ENCODE measurements around the gene PKD1.
"Not testable (repeated sequence)": the region's sequence is repeated elsewhere in the genome, so short reads cannot be mapped to it uniquely, and the experiment has no call there.

The PKD1 gene

DNA sequence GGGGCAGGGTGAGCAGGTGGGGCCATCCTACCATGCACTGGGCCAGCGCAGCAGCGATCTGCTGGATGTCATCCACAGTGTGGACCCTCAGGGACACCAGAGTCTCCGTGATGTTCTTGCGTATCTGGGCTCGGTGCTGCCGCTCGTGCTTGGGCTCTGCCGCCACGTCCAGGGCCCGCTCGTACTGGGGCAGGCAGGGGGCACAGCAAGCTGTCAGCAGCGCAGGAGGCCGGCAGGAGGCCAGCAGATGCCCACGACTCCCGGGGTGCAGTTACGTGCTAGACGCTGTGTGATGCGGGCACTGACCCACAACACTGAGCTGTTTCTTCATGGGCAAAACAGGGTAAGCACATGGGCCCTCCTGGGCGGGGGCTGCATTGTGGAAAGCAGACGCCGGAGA lies 30.4 kb downstream of the PKD1 start:
- DNase-seq = not testable (repeated sequence)

DNA sequence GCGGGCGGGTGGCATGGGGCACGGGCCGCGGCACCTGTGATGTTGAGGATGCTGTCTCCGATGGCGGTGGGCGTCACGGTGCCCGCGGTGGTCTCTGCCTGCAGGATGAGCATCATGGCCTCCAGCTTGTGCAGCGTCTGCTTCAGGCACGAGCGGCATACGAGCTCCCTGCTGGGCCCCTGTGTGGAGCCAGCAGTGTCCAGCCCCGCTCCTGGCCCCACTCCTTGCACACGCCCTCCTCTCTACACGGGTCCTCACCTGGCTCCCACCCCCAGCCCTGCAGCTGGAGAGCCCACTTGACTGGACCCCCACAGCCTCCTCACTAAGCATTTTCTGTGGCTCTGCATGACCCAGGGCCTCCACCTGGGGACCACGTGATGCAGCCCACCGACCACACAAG lies 31.2 kb downstream of the PKD1 start:
- not testable (repeated sequence) for DNase-seq

DNA sequence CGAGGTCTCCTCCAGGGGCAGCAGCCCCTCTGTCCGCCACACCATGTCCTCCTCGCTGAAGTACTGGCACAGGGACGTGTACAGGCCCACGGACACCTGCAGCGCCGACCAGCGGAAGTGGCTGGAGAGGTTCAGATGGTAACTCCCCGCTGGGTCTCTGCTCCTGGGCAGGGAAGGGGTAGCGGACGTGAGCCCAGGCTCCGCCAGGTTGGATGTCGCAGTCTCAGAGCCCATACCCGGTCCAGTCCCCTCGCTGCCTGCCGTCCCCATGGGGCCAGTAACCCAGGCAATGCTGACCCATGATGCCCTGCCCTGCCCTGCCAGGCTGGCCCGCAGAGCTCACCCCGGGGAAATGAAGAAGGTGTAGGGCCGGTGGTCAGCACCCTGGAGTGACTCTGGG lies 33.2 kb downstream of the PKD1 start:
- DNase-seq = no peak

DNA sequence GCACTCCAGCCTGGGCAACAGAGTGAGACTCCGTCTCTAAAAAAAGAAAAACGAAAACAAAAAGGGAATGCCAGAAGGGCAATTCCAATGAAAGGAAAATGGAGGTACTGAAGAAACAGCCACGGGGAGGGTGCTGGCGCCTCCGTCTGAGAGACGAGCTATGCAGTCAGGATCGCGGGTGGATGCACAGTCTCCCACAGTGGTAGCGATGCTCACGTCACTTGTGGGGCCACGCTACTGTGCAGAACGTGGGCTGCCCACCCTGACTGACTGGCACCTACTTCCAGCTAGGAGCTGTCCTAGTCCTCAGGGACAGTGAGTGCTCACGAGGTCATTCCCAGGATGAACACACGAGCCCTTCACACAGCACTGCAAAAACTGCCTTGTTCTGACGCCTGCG lies 34.1 kb downstream of the PKD1 start:
- DNase-seq = not testable (repeated sequence)

DNA sequence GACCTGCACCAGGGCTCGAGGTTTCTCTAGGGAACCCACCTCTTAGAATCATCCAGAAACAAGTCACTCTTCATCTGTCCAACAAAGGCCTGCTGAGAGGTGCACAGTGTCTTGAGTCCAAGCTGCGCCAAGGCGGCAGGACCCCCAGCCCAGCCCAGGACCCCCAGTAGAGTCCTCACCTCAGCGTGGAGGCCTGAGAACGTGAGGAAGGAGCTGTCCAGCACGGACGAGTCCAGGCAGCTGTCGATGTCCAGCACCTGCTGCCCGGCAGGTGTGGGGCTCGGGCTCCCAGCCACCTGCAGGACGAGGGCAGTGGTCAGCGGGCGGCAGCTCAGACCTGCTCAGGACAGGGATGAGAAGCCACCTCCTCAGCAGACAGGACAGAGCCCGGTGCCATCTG lies 38.0 kb downstream of the PKD1 start:
- DNase-seq = not testable (repeated sequence)

DNA sequence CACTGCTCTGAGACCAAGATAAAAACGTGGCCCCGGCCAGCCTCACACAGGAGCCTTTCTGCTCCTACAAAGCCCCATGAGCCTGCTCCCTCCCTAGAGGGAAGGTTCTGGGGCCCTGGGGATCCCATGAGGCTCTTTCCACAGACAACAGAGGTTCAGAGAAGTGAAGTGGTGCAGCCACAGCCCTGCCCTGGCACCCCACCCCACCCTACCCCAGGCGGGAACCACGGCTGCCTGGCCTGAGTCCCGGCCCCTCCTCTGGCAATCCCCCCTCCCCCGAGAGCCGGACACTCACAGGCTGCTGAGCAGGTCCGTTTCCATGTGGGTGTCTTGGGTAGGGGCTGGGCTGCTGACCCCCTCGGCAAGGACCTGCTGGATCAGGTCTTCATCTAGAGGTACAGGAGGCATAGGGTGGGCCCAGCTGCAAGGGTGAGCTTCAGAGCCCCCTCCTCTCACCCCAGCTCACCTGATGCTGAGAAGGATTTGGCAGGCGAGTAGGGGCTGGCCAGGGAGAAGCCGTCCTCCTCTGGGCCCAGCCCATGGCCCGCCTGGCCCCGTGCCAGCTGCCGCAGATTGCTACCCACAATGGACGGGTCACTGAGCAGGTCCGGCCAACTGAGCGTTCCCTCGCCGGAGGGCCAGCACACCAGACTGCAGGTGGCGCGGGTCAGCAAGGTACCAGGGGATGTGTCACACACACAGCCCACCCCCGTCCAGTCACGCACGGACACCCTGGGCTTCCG lies 38.7 kb downstream of the PKD1 start:
- no peak for DNase-seq

DNA sequence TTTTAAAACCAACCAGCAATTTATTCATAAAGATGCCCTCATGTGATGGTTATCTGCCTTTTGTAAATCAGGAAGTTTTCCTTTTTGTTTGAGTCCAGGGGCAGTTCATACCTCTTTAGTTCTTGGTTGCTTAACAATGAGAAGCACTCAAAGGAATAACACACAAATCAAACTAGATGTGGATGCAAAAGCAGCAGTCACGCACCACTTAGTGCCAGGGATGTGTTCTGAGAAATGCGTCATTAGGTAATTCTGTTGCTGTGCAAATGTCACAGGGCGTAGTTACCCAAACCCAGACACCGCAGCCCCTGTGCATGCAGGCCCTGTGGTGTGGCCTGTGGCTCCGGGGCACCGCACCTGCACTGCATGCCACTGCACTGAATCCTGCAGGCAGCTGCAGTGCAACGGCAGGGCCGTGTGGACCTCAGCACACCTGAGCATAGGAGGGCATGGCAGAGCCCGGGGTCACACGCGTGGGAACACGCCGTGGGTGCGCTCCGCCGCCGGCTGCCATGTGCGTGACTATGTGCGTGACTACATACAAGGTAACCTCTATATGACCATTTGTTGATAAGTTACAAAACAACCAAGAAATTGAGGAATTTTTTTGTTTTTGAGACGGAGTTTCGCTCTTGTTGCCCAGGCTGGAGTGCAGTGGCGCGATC lies 39.6 kb downstream of the PKD1 start:
- DNase-seq = no peak

DNA sequence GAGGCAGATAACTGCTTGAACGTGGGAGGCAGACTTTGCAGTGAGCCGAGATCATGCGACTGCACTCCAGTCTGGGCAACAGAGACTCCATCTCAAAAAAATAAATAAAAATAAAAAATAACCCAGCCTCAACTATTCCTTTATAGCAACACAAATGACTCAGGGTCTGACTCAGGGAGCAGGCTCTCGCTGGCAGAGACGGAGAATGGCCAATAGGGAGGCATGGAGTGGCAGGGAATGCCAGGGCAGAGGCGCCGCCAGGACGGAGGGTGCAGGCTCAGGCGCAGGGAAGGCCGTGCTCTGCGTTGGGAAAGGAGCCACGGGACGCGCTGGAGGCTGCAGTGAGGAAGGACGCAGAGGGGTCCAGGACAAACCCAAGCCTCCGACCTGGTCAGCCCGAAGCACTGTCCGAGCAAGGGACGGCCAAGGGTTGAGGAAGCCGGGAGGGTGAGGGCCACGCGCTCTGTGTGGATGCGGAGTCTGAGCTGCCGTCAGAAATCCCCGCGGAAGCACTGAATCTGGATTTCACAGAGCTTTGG lies 40.3 kb downstream of the PKD1 start:
- DNase-seq = no peak

DNA sequence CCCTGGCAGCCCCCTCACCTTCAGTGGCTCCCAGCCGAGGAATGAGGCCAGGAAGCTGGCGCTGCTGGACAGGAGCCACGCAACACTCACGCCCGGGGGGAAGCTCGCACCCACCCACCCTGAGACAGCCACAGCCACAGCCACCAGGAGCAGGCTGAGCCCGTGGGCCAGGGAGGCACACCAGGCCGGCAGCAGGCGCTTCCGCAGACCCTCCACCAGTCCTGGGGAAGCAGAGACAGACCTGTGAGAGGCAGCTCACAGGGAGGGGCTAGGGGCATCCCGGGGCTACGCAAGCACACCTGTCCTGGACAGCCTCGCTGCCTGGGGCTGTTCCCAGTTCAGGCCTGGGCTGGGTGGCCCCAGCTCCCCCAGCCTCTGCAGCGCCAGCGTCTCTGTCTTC lies 41.9 kb downstream of the PKD1 start:
- DNase-seq = no peak

DNA sequence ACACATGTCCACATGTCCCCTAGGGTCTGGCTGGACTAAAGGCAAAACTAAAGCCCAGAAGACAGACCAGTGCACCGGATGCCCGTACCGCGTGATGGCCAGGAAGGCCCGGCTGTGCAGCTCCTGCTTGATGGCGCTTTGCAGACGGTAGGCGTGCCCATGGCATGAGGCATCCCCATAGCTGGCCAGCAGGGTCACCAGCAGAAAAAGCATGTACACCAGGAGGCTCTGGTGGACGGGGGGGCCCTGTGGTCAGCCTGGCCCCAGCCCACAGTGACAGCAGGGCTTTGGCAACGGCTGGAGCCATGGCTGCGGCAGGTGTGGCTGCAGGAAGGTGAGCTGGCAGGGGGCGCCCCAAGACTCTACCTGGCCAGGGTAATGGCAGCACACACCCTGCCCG lies 42.8 kb downstream of the PKD1 start:
- DNase-seq = no peak

DNA sequence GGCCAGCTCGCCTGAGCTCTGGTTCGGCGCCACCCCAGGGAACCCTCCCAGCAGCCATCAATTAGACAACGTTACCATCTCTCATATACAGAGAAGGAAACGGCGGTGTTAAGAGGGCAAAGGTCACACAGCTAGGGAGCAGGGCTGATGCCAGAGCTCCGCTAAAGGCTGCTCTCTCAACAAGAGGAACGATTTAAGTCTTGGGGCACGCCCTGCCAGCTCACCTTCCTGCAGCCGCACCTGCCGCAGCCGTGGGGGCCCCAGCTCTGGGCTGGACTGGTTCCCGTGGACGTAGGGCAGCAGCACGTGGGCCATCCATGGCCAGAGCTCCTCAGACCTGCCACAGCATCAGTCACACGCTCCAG lies 43.5 kb downstream of the PKD1 start:
- no peak for DNase-seq

DNA sequence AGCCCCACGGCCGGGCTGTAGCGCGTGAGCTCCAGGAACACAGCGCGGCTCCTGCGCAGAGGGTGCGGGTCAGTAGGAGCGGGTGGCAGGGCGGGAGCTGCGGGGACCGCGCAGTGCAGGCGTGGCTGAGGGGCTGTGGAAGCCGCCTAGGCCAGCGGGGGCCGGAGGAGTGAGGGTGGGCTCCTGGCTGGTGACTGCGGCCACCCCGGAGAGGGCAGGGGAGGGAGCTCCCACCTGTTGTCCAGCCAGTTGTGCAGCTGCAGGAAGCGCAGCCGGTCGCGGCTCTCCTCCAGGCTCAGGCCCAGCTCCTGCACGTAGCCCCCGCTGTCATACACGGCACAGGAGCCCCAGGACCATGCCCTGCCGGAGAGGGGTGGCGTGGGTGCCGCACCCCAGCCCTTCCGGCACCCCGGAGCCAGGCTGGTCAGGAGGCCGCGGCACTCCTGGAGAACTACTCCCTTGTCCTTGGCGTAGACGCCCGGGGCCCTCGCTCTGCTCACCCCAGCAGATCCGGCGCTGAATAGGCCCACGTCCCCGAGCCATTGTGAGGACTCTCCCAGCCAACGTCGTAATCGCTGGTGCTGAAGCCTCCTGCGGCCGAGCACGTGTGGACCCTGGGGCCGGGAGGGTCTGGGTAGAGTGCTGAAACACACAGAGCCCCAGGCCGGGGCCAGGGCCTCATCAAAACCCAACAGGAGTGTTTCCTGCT lies 44.0 kb downstream of the PKD1 start:
- DNase-seq = no peak

DNA sequence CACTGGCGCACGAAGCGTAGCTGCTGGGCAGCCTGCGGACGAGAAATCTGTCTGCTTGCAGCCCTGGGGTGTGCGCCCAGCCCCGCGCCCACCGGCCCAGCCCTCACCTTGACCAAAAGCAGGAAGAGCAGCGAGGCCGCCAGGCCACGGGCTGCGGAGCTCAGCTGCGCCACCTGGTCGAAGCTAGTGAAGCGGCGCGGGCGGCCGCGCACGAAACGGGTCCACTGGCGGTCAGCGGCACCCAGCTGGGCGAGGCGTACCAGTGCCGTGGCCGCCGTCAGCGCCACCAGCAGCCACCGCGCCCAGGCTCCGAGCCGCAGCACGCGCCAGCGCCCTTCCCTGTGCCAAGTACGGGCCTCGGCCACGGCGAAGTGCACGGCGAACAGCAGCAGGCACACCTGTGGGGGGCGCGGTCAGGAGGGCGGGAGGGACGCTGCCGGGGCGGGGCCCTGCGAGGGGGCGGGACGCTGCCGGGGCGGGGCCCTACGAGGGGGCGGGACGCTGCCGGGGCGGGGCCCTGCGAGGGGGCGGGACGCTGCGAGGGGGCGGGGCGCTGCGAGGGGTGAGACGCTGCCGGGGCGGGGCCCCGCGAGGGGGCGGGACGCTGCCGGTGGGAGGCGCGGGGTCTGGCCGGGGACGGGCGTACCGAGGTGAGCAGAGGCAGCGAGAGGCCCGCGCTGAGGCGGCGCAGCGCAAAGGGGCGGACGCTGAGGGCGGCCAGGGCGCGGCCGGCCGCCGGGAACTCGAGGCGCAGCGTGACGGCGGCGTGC lies 44.7 kb downstream of the PKD1 start:
- DNase-seq = no peak

DNA sequence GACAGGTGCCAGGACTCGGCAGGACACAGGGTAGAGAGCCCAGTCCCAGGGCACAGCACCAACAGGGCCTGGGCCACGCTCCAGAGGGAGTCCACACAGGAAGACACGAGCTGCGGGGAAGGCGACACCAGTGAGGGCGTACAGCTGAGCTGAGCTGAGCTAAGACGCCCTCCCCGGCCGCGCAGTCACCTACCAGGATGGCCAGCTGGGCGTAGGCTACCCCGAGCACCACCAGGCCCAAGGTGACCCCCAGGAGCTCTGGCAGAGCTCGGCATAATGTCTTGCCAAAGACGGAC lies 45.3 kb downstream of the PKD1 start:
- no peak for DNase-seq

DNA sequence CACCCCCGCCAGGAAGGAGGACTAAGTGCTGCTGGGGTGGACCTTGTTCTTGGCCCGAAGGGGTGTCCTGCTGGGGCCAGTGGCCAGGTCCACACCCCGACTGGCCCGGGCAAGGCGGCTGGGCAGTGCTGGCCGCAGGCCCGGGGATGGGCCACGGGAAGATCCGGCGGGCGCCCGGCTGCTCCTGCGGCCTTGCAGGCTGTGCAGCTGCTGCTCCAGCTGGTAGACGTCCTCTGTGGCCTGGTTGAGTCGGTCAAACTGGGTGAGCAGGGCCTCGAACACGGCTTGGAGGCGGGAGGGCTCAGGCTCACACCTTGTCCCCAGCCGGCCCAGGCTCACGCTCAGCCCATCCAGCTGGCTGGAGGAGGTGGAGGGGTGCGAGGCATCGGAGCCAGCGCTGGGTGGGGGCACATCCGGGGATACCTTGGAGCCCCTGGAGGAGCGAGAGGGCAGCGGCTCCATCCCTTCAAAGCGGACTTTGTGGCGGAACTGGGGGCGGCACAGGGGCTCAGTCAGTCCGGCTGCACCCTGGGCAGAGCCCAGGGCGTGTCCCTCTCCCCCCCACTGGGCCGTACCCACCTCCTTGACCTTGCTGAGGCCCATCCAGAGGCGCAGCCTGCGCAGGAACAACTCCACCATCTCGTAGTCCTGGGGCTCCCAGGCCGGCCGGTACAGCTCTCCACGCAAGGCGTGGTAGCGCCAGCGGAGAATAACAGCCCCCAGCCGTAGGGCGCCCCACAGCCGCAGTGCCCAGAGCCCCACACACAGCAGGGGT lies 45.8 kb downstream of the PKD1 start:
- no peak for DNase-seq

DNA sequence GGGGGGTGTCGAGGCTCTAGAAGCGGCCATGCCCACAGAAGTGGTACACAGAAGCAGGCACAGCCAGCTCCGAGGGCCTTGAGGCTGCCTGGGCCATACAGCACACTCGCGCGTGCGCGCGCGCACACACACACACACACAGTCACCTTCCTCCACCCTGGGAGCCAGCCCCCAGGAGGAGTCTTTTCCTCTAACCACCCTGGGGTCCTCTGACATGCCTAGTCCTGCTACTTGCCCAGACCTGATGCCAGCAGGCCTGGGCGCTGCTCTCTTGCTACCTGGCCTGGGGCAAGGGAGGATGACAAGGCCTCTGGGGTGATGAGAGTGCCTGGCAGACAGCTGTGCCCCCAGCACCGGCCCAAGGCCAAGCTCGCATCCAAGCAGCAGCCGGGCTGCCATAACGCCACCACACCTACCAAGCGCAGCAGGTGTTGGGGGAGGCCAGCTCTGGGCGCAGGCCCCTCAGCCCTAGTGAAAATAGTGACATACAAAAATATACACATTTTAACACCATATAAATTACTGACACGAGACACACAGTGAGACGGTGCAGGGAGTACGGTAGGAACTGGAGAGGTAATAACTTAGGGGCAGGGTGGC lies 46.8 kb downstream of the PKD1 start:
- DNase-seq = no peak

DNA sequence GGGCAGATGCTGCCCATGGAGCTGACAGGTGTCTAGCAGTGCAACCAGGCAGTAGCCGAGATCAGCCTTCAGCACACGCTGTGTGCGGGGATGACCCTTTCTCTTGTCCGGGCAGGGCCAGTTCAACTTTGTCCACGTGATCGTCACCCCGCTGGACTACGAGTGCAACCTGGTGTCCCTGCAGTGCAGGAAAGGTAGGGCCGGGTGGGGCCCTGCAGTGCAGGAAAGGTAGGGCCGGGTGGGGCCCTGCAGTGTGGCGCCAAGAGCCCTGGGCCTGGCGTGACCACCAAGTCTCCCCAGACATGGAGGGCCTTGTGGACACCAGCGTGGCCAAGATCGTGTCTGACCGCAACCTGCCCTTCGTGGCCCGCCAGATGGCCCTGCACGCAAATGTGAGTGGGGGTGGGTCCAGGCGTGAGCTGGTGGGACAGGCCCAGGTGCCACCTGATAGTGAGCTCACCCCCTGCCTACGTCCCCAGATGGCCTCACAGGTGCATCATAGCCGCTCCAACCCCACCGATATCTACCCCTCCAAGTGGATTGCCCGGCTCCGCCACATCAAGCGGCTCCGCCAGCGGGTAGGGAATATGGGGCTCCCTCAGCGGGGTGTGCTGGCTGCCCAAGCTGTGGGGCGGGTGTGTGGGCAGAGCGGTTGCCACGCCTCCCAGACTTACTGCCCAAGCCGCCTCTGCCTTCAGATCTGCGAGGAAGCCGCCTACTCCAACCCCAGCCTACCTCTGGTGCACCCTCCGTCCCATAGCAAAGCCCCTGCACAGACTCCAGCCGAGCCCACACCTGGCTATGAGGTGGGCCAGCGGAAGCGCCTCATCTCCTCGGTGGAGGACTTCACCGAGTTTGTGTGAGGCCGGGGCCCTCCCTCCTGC lies 47.7 kb downstream of the PKD1 start:
- DNase-seq = no peak

DNA sequence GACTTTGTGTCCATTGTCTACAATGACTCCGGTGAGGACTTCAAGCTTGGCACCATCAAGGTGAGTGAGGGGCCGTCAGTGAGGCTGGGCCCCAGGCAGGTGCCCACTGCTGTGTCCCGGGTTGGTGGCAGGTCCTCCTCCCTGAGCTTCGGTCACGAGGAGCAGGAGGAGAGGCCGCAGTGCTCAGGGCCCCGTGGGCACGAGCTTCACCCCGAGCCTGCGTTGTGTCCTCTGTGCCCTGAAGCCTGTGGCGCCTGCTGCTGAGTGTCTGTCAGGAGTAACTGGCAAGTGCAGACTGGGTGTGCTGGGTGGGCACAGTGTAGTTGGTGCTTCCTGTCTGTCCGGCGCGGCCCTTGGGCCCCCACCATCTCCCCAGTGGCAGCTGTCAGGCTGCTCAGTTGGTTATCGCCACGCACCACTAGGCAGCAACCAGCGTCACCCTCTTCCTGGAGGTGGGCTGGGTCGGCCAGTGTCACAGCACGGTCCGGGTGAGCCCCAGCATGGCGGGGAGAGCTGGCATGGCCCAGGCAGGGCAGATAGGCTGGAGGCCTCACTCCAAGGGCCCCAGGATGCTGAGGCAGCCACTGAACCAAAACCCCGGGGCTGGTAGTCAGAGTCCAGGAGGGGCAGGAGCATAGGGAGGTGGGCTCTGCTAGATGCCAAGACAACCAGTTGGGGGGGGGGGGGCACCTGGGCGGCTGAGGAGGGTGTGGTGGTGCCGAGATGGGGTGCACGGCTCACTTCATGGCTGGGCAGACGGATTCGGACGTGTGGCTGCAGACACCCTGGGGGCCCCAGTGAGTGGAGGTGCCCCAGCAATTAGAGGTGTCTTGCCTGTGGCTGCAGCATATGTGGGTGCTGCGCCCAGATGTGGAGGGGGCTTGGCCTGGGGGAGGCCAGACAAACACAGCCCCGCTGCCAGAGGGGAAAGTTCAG lies 48.6 kb downstream of the PKD1 start:
- no peak for DNase-seq

DNA sequence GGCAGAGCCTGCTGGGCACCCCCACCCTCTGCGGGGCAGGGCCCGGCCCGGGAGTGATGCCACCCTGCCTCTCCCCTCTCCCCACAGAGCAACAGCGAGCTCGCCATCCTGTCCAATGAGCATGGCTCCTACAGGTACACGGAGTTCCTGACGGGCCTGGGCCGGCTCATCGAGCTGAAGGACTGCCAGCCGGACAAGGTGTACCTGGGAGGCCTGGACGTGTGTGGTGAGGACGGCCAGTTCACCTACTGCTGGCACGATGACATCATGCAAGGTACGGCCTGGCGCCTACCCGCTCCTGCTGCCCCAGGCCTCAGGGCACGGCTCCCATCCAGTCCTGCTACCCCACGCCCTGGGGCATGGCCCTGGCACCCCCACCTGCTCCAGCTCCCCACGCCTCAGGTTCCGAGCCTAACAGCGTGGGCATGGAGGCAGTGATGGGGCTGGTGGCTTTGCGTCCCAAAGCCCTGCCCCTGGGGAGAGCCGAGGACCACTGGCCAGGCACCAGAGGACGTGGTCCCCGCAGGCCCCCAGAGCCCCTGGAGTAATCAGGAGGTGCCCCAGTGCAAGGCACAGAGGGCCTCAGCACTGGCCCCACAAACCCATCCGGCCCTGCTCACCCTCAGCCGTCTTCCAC lies 49.5 kb downstream of the PKD1 start:
- DNase-seq = no peak

Measured in stimulated activated CD8-positive, alpha-beta memory T cell treated with anti-CD3 and anti-CD28 coated beads, Interleukin-4, amount 100 ng/mL, for 48 hours (primary cell).